K562 (cell line): Measurements from ENCODE around the gene SAMD4A. TPM values are rescaled to one million over a fixed set of nuclear protein-coding genes. Genes with fewer than 3 reads are reported as not detected.

Experiments
- C11orf30 ChIP-seq: fragments of 450-650 bp; IDR thresholded peaks from 2 replicates; pipeline ENCODE4 v1.6.1; 2016; ENCODE audit warnings: low read depth, mild to moderate bottlenecking
- CBX5 ChIP-seq: IDR thresholded peaks from 2 replicates; pipeline ENCODE4 v1.6.1; 2014; ENCODE audit warnings: low read depth, borderline replicate concordance
- COPS2 ChIP-seq: fragments of 450-650 bp; conservative IDR thresholded peaks from 2 replicates; pipeline ENCODE4 v1.6.1; 2016; ENCODE audit warnings: mild to moderate bottlenecking, moderate library complexity
- E2F3 ChIP-seq: fragments of 250-450 bp; sonication (Bioruptor Pico); IDR thresholded peaks from 2 replicates; pipeline ENCODE4 v1.4.0; 2020; ENCODE audit warnings: mild to moderate bottlenecking
- MAFG ChIP-seq: fragments of 450-650 bp; conservative IDR thresholded peaks from 2 replicates; pipeline ENCODE4 v1.6.1; 2016; ENCODE audit warnings: missing genetic modification characterization, missing compliant biosample characterization
- MAFK ChIP-seq: IDR thresholded peaks from 2 replicates; pipeline ENCODE4 v1.6.1; 2011; ENCODE audit warnings: low read length, improper control_type of control experiment
- ZNF316 ChIP-seq: fragments of 450-650 bp; IDR thresholded peaks from 2 replicates; pipeline ENCODE4 v1.6.1; 2016
- polyA plus RNA-seq, 8 experiments: library from polyadenylated mRNA; depleted of rRNA in 4 of 8; stranded (reverse) in 5 of 8; unstranded in 3 of 8; fragments of >200 nt; fragmentation: Nextera tagmentation in 2 of 8; fragmentation: Illumina TruSeq in 1 of 8; extraction: Ambion mirVana in 2 of 8; extraction: Trizol in 1 of 8; gene quantifications; 2 replicates each; pipeline versions ENCODE4 v1.2.1 to v1.2.3, GENCODE V29; 2011 to 2014; ENCODE audit warnings: inconsistent platforms in 1 of 8, missing spikeins in 1 of 8
- total RNA-seq, 7 experiments: library from RNA; depleted of rRNA in 6 of 7; stranded (reverse); fragments of >200 nt in 6 of 7; fragmentation: Illumina TruSeq in 2 of 7; extraction: Trizol in 2 of 7; gene quantifications; 2 replicates each; pipeline versions ENCODE4 v1.2.1 to v1.2.3, GENCODE V29; 2011 to 2021; ENCODE audit warnings: low replicate concordance in 1 of 7
- TF ChIP-seq, protein P1 (sequence below), 2 experiments: fragments of 450-650 bp in 1 of 2; sonication (generic) in 1 of 2; formaldehyde crosslinking in 1 of 2; IDR thresholded peaks; 2 replicates each; pipeline versions ENCODE4 v1.7.1 to v1.9.0; 2016 to 2022; ENCODE audit warnings: inconsistent platforms in 1 of 2, mild to moderate bottlenecking in 1 of 2, missing genetic modification reagents in 1 of 2
- TF ChIP-seq, protein P2 (sequence below): fragments of 250-450 bp; sonication (Bioruptor Pico); IDR thresholded peaks from 2 replicates; pipeline ENCODE4 v1.4.0; 2020; ENCODE audit warnings: mild to moderate bottlenecking

Gene SAMD4A
- total and polyA plus RNA-seq, 9 of the 15 experiments (the other 6 are each of a cell fraction or from before 2014, with no cell fraction given): 0.66 to 6.8 (median 3.3) TPM

DNA sequence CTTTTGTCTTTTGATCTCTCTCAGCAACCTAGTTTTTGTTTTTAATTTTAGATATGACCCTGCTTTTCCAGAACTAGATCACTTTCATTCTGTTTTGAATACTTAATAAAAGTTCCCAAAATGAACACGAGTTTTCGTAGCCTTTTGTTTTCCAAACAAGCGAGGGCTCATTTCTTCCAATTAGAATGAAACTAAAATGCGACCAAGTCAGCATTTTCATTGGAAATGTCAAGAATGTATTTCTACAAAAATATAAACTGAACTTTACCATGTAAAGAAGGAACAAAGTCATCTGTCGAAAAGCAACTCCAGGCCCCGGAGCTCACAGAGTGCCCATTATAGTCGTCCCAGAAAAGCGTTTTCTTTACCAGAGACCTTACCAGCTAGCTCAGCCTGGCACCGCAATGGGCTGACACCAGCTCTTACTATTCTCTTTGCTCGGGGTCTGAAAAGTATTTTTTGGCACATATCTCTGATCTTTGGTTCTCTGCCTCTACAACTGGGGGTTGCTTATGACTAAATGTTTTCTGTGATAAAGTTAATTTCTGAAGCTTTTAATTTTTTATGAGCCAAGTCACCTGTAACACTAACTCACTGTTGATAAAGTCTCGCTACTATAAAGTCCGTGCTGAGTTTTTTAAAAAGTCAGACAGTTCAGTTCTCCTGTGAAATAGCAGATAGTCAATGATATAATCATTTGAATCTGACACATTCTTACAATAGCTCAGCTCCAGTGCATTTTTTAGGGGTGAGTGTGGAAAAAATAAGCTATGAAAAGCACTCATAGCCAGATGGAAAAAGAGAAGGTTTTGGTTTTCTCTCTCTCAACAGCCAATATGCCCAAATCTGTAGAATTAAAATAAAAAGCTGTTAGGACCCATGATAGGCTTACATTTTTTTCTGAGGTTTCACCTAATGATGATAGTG is 43.4 kb downstream of the SAMD4A start (continued):
- TF ChIP-seq, protein P1, sequence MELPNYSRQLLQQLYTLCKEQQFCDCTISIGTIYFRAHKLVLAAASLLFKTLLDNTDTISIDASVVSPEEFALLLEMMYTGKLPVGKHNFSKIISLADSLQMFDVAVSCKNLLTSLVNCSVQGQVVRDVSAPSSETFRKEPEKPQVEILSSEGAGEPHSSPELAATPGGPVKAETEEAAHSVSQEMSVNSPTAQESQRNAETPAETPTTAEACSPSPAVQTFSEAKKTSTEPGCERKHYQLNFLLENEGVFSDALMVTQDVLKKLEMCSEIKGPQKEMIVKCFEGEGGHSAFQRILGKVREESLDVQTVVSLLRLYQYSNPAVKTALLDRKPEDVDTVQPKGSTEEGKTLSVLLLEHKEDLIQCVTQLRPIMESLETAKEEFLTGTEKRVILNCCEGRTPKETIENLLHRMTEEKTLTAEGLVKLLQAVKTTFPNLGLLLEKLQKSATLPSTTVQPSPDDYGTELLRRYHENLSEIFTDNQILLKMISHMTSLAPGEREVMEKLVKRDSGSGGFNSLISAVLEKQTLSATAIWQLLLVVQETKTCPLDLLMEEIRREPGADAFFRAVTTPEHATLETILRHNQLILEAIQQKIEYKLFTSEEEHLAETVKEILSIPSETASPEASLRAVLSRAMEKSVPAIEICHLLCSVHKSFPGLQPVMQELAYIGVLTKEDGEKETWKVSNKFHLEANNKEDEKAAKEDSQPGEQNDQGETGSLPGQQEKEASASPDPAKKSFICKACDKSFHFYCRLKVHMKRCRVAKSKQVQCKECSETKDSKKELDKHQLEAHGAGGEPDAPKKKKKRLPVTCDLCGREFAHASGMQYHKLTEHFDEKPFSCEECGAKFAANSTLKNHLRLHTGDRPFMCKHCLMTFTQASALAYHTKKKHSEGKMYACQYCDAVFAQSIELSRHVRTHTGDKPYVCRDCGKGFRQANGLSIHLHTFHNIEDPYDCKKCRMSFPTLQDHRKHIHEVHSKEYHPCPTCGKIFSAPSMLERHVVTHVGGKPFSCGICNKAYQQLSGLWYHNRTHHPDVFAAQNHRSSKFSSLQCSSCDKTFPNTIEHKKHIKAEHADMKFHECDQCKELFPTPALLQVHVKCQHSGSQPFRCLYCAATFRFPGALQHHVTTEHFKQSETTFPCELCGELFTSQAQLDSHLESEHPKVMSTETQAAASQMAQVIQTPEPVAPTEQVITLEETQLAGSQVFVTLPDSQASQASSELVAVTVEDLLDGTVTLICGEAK (IDR thresholded peaks at IDR 0.05): no peak
- TF ChIP-seq, protein P1 (CRISPR knock-in tag; IDR thresholded peaks at IDR 0.05): no peak
- TF ChIP-seq, protein P2, sequence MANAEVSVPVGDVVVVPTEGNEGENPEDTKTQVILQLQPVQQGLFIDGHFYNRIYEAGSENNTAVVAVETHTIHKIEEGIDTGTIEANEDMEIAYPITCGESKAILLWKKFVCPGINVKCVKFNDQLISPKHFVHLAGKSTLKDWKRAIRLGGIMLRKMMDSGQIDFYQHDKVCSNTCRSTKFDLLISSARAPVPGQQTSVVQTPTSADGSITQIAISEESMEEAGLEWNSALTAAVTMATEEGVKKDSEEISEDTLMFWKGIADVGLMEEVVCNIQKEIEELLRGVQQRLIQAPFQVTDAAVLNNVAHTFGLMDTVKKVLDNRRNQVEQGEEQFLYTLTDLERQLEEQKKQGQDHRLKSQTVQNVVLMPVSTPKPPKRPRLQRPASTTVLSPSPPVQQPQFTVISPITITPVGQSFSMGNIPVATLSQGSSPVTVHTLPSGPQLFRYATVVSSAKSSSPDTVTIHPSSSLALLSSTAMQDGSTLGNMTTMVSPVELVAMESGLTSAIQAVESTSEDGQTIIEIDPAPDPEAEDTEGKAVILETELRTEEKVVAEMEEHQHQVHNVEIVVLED: no peak
- no peak for TF ChIP-seq COPS2
- 0 out of 2 replicates have a peak, but pooled peaks have one; percentile 10 for TF ChIP-seq MAFG
- no peak for TF ChIP-seq CBX5
- TF ChIP-seq ZNF316: peak; percentile 55
- TF ChIP-seq MAFK: 0 out of 2 replicates have a peak, but pooled peaks have one; percentile 11
- TF ChIP-seq C11orf30: peak; percentile 33; the same call in 1 of the 2 replicates
- no peak for TF ChIP-seq E2F3 (CRISPR knock-in tag)
